NCI-H1417 (cell line): ENCODE measurements around the gene ARMC5.
"Not testable (repeated sequence)": the region's sequence is repeated elsewhere in the genome, so short reads cannot be mapped to it uniquely, and the experiment has no call there.

Experiments used
- DNase-seq, 3 experiments: peaks; one replicate each; lab custom pipeline; 2025; lab: John Stamatoyannopoulos, UW

Gene ARMC5

GRCh38 chr16:31477220-31478216 lies 18.2 kb downstream of the ARMC5 start:
- DNase-seq: no peak

GRCh38 chr16:31478956-31479355 lies 19.7 kb downstream of the ARMC5 start:
- DNase-seq: no peak

GRCh38 chr16:31479751-31480150 lies 20.4 kb downstream of the ARMC5 start:
- DNase-seq: no peak

GRCh38 chr16:31480851-31481536 lies 21.7 kb downstream of the ARMC5 start:
- peak in 1 of 3 experiments; percentile 2 for DNase-seq

GRCh38 chr16:31483081-31483480 lies 23.8 kb downstream of the ARMC5 start, which contains the start of gene SLC5A2:
SLC5A2 (plus strand) TSS chr16:31483123; CDS start chr16:31483137, 14 bp downstream.
- no peak for DNase-seq

GRCh38 chr16:31484048-31484447 lies 24.7 kb downstream of the ARMC5 start:
- DNase-seq: not testable (repeated sequence)

GRCh38 chr16:31484491-31485171 lies 25.3 kb downstream of the ARMC5 start:
- DNase-seq: no peak

GRCh38 chr16:31485571-31485970 lies 26.3 kb downstream of the ARMC5 start:
- no peak for DNase-seq

GRCh38 chr16:31486045-31486444 lies 26.7 kb downstream of the ARMC5 start:
- DNase-seq: no peak

GRCh38 chr16:31487071-31487719 lies 27.9 kb downstream of the ARMC5 start:
- DNase-seq: no peak

GRCh38 chr16:31487720-31488467 lies 28.6 kb downstream of the ARMC5 start:
- DNase-seq: peak; percentile 2 to 80 (median 67)

GRCh38 chr16:31488468-31489297 lies 29.4 kb downstream of the ARMC5 start:
- DNase-seq: peak in 2 of 3 experiments; percentile 40 to 61

GRCh38 chr16:31489298-31489564 lies 29.9 kb downstream of the ARMC5 start:
- DNase-seq: no peak

- DNase-seq: no peak
Observed at GRCh38 chr16:31489616-31490584, 30.6 kb downstream of the ARMC5 start.

GRCh38 chr16:31491778-31492418 lies 32.6 kb downstream of the ARMC5 start:
- DNase-seq: no peak

GRCh38 chr16:31493506-31494125 lies 34.3 kb downstream of the ARMC5 start:
- no peak for DNase-seq

GRCh38 chr16:31496670-31497069 lies 37.4 kb downstream of the ARMC5 start:
- DNase-seq: no peak

- DNase-seq: no peak
Observed at GRCh38 chr16:31498493-31498892, 39.2 kb downstream of the ARMC5 start.
